Left renal pelvis (tissue), 4 donors: ENCODE results near the gene CABP2. TPM values are rescaled to one million over a fixed set of nuclear protein-coding genes. Genes with fewer than 3 reads are reported as not detected.
"Not testable (repeated sequence)": the region's sequence is repeated elsewhere in the genome, so short reads cannot be mapped to it uniquely, and the experiment has no call there.

Experiments
- DNase-seq, 4 donors: peaks; one replicate each; pipeline ENCODE4 v3.0.0-alpha.2; 2013; ENCODE audit warnings: low read depth in 4 of 4, low spot score in 3 of 4
- polyA plus RNA-seq, 4 donors: library from polyadenylated mRNA; unstranded; fragments of 120-200 nt; gene quantifications; one replicate each; pipeline ENCODE4 v1.2.1, GENCODE V29; 2013; ENCODE audit not compliant: insufficient read length in 4 of 4

The CABP2 gene
- under 1 TPM in 2 of 4 donors, not detected in 2; 0.29 to 0.39 TPM for polyA plus RNA-seq

- no peak for DNase-seq
These were observed at the start of gene CABP2 for GRCh38 chr11:67522844-67523555. Gene CABP2 (minus strand): TSS chr11:67523446. CDS start chr11:67523326, 120 bp downstream.

GRCh38 chr11:67572747-67573419, 49.6 kb upstream of the CABP2 start:
- no peak for DNase-seq

- no peak for DNase-seq
These were observed 49.1 kb upstream of the CABP2 start for GRCh38 chr11:67572305-67572704.

- DNase-seq: no peak
These were observed 48.2 kb upstream of the CABP2 start for GRCh38 chr11:67571443-67571842.

GRCh38 chr11:67564230-67564629, 41.0 kb upstream of the CABP2 start:
- no peak for DNase-seq

GRCh38 chr11:67563705-67564114, 40.5 kb upstream of the CABP2 start:
- not testable (repeated sequence) for DNase-seq

GRCh38 chr11:67562963-67563704, 39.9 kb upstream of the CABP2 start:
- no peak for DNase-seq

- no peak for DNase-seq
These were observed 38.8 kb upstream of the CABP2 start for GRCh38 chr11:67561971-67562619.

GRCh38 chr11:67558084-67558772, 35.0 kb upstream of the CABP2 start:
- DNase-seq: no peak

GRCh38 chr11:67556244-67556643, 33.0 kb upstream of the CABP2 start:
- DNase-seq: no peak

- not testable (repeated sequence) for DNase-seq
These were observed 28.5 kb upstream of the CABP2 start for GRCh38 chr11:67551697-67552096.

- DNase-seq: no peak
These were observed 27.9 kb upstream of the CABP2 start for GRCh38 chr11:67551127-67551526.

- DNase-seq: no peak
These were observed 25.4 kb upstream of the CABP2 start for GRCh38 chr11:67548555-67549110.

GRCh38 chr11:67548112-67548511, 24.9 kb upstream of the CABP2 start:
- not testable (repeated sequence) for DNase-seq

GRCh38 chr11:67545280-67545679, 22.0 kb upstream of the CABP2 start:
- no peak for DNase-seq

- no peak for DNase-seq
These were observed 21.5 kb upstream of the CABP2 start for GRCh38 chr11:67544616-67545242.

GRCh38 chr11:67543585-67543984, 20.3 kb upstream of the CABP2 start:
- DNase-seq: no peak

GRCh38 chr11:67542971-67543370, 19.7 kb upstream of the CABP2 start:
- no peak for DNase-seq

GRCh38 chr11:67542169-67542568, 18.9 kb upstream of the CABP2 start:
- no peak for DNase-seq

GRCh38 chr11:67541198-67541597, 18.0 kb upstream of the CABP2 start:
- DNase-seq: no peak
